ENCODE measurements around the gene ZMYND8.

ZMYND8 gene

DNA sequence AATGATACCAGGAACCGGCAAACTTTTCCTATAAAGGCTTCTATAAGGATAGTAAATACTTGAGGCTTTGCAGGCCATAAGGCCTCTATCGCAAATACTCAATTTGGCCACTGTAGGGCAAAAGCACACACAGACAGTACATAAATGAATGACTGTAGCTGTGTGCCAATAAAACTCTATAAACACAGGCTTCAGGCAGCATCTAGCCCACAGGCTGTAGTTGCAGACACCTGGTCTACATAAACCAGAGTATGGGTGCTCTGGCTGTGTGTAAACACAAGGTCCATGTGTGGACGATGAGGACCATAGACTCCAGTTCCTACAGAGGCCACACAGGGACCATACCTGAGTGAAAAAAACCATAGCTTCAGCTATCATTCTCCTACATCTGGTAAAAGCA, 52.2 kb downstream of the ZMYND8 start:
- no peak overlapping the region for H3K4me3 ChIP-seq (ENCODE audit: low read depth, low read length)
- TF ChIP-seq, protein P1, sequence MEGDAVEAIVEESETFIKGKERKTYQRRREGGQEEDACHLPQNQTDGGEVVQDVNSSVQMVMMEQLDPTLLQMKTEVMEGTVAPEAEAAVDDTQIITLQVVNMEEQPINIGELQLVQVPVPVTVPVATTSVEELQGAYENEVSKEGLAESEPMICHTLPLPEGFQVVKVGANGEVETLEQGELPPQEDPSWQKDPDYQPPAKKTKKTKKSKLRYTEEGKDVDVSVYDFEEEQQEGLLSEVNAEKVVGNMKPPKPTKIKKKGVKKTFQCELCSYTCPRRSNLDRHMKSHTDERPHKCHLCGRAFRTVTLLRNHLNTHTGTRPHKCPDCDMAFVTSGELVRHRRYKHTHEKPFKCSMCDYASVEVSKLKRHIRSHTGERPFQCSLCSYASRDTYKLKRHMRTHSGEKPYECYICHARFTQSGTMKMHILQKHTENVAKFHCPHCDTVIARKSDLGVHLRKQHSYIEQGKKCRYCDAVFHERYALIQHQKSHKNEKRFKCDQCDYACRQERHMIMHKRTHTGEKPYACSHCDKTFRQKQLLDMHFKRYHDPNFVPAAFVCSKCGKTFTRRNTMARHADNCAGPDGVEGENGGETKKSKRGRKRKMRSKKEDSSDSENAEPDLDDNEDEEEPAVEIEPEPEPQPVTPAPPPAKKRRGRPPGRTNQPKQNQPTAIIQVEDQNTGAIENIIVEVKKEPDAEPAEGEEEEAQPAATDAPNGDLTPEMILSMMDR (conservative IDR thresholded peaks at IDR 0.05; ENCODE audit: low read depth, low read length), result peak; percentile 27
- DNase-seq (ENCODE audit: low read depth), result peak; percentile 53

DNA sequence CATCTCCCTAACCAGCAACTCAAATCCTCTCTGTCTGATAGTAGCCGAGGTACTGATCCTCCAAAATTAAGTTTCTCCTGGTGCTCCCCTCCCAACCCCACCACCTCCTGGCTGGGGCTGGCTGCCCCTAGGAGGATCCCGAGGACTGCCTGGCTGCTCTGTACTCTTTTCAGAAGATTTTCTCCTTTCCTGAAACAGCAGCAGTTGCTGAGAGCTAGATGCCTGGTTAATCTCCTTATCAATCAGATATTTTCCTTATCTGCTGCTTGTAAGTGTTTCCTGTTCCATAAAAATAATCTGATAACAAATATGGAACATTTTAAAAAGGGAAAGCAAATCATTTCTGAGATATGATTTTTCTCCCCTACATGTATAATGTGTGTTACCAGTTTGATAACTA, 52.8 kb downstream of the ZMYND8 start:
- no peak for DNase-seq (ENCODE audit: low read depth)
- TF ChIP-seq, protein P1 (conservative IDR thresholded peaks at IDR 0.05; ENCODE audit: low read depth, low read length), result no peak

DNA sequence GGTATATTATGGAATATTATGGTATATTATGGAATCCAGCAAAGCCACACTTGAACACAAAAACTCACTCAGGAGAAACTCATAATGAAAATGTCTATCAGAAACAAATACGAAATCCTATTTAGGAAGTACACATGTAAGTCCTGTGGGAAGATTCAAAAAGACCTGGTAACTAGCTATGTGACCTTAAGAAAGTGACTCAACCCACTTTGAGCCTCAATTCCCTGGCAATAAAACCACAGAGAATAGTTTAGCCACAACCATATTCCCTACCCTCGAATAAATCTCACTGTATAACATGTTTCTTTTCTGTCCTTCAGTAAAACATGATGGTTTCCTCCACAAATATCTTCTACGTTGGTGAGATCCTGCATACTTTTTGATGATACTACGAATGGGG, 56.4 kb downstream of the ZMYND8 start:
- DNase-seq (ENCODE audit: low read depth), result peak; percentile 65
- no peak overlapping the region for H3K4me3 ChIP-seq (ENCODE audit: low read depth, low read length)
- TF ChIP-seq, protein P1 (conservative IDR thresholded peaks at IDR 0.05; ENCODE audit: low read depth, low read length), result no peak

More for the DNA sequence above, 52.8 kb downstream of the ZMYND8 start:
- no peak overlapping the region for H3K4me3 ChIP-seq (ENCODE audit: low read depth, low read length)

DNA sequence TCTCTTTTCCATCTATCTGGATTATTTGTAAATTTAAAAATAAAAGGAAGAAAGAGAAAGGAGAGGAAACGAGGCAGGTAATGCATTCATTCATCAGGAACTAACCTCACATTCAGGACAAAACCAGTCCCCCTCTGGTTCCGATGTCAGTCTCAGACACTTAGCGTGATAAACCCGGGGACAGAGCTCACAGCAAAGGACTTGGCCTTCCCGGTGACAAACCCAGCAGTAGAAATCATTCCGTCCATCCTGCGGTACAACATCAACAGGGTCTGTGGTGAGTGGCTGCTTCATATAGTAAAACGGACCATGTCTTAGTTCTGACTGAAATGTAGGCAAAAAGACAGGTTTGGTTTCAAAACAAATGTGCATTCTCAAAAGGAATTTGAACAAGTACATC, 57.9 kb downstream of the ZMYND8 start:
- DNase-seq (ENCODE audit: low read depth), result no peak
- H3K4me3 ChIP-seq (ENCODE audit: low read depth, low read length), result no peak overlapping the region
- TF ChIP-seq, protein P1 (conservative IDR thresholded peaks at IDR 0.05; ENCODE audit: low read depth, low read length), result no peak

DNA sequence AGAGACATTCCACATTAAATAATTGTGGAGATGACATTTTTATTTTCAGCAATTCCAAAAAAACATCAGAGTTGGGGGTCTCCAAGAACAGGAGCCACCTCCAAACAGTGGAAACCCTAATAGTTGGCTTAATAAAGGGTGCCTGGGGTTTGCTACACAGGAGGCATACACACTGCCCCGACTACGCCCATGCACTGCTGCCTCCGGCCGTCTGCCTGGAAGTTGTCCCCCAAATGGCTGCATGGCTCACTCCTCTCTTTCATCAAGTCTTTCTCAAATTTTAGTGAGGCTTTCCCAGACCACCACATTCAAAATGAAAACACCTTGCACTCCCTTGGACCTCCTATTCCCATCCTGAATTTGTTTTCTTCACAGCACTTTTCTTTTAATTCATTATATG, 58.8 kb downstream of the ZMYND8 start:
- no peak overlapping the region for H3K4me3 ChIP-seq (ENCODE audit: low read depth, low read length)
- TF ChIP-seq, protein P1 (conservative IDR thresholded peaks at IDR 0.05; ENCODE audit: low read depth, low read length), result no peak
- DNase-seq (ENCODE audit: low read depth), result no peak

DNA sequence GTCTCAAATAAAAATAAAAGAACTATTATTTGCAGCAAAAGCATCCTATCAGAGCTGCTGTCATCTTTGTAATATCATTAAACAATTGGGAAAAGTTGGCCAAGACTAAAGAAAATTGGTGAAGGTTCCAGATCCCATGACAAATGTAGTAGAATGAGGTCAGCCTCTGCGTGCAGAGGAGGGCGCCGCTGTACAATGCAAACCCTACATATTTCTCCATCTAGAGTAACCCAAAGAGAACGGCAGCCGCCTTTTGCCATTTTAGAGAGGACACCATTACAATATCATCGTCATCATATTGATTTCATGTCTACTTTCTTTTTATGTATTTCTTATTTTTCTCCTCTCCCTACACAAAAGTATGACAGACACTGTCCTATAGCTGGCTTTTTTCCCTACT, 59.5 kb downstream of the ZMYND8 start:
- H3K4me3 ChIP-seq (ENCODE audit: low read depth, low read length), result no peak overlapping the region
- TF ChIP-seq, protein P1 (conservative IDR thresholded peaks at IDR 0.05; ENCODE audit: low read depth, low read length), result no peak
- DNase-seq (ENCODE audit: low read depth), result no peak

DNA sequence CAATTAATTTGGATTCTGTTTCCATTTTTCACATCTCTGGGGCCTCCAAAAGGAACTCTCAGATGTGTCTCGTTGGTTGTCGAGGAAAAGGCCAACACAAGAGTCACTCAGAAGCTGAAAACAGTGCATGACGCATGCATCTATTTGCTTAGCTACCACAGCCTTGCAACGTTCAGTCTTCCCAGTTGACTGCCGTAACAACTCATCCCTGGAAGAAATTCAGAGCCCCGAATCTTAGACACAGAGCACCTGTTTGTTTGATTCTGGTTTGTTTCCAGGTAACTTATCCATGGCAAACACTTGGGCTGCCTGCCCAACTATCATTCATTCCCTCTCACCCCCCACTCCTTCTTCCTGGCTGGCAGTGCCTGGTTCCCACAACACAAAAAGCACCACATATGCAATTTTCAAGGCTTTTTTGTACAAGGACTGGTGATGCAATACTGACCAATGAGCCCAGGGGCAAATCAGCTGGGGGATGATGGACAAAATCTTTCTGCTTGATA, 60.5 kb downstream of the ZMYND8 start:
- H3K4me3 ChIP-seq (ENCODE audit: low read depth, low read length), result no peak overlapping the region
- DNase-seq (ENCODE audit: low read depth), result no peak
- TF ChIP-seq, protein P1 (conservative IDR thresholded peaks at IDR 0.05; ENCODE audit: low read depth, low read length), result no peak

Data from choroid plexus epithelial cell (primary cell).